HEK293 (cell line): ENCODE data around the gene NFIC.
A peak's percentile ranks its signal among the peaks of the same experiment; 100 is the strongest.

Source experiments
- CTCF ChIA-PET: fragments of 350-600 bp; formaldehyde crosslinking; extraction: SDS; loops from one replicate; lab custom pipeline; 2021; ENCODE audit warnings: antibody characterized with exemption; lab: Yijun Ruan, JAX
- POLR2A ChIA-PET: fragments of 300-600 bp; formaldehyde crosslinking; extraction: SDS; loops from one replicate; lab custom pipeline; 2020; ENCODE audit warnings: antibody characterized with exemption, inconsistent platforms; lab: Yijun Ruan, JAX
- H3K27ac ChIP-seq: fragments of 200-500 bp; sonication (Bioruptor generic); 2 replicates; pipeline ENCODE4 v1.5.1; 2014; ENCODE audit warnings: low read depth, low read length, control low read depth, inconsistent platforms; ENCODE audit errors: extremely low read depth
- H3K36me3 ChIP-seq, 2 experiments: fragments of 200-500 bp in 1 of 2; sonication (Bioruptor generic) in 1 of 2; 1 replicate in 1 of 2; 2 replicates in 1 of 2; pipeline ENCODE4 v1.5.1; 2014 to 2017; ENCODE audit warnings: inconsistent platforms in 2 of 2, low read length in 2 of 2; ENCODE audit not compliant: control insufficient read depth in 2 of 2, insufficient read depth in 1 of 2
- H3K4me1 ChIP-seq: fragments of 200-500 bp; sonication (Bioruptor generic); 2 replicates; pipeline ENCODE4 v1.5.1; 2014; ENCODE audit warnings: mild to moderate bottlenecking, low read length, inconsistent platforms; ENCODE audit not compliant: control insufficient read depth, insufficient read depth
- H3K4me3 ChIP-seq: 2 replicates; pipeline ENCODE4 v1.5.1; 2011; ENCODE audit warnings: low read depth, mild to moderate bottlenecking, control low read depth, low read length, moderate library complexity
- H3K9me3 ChIP-seq: fragments of 200-500 bp; sonication (Bioruptor generic); 2 replicates; pipeline ENCODE4 v1.5.1; 2014; ENCODE audit warnings: low read depth, low read length, inconsistent platforms; ENCODE audit not compliant: control insufficient read depth, insufficient read depth
- BCL11B ChIP-seq: fragments of 450-650 bp; formaldehyde crosslinking; IDR thresholded peaks from 2 replicates; pipeline ENCODE4 v1.5.1; 2016; ENCODE audit warnings: low read depth, missing biosample characterization, missing genetic modification characterization
- EGR2 ChIP-seq: fragments of 450-650 bp; formaldehyde crosslinking; IDR thresholded peaks from 2 replicates; pipeline ENCODE4 v1.5.1; 2016; ENCODE audit warnings: low read depth, missing biosample characterization, missing genetic modification characterization
- GLIS2 ChIP-seq: fragments of 450-650 bp; formaldehyde crosslinking; IDR thresholded peaks from 2 replicates; pipeline ENCODE4 v1.5.1; 2016; ENCODE audit warnings: missing biosample characterization, missing genetic modification characterization
- HOXC10 ChIP-seq: sonication (generic); formaldehyde crosslinking; IDR thresholded peaks from 2 replicates; pipeline ENCODE4 v1.8.1; 2023; ENCODE audit warnings: mild to moderate bottlenecking, missing genetic modification reagents
- KLF1 ChIP-seq: fragments of 450-650 bp; formaldehyde crosslinking; IDR thresholded peaks from 2 replicates; pipeline ENCODE4 v1.5.1; 2016; ENCODE audit warnings: missing biosample characterization, missing genetic modification characterization
- KLF17 ChIP-seq: fragments of 450-650 bp; formaldehyde crosslinking; IDR thresholded peaks from 2 replicates; pipeline ENCODE4 v1.5.1; 2016; ENCODE audit warnings: missing biosample characterization, missing genetic modification characterization
- KLF7 ChIP-seq: fragments of 450-650 bp; formaldehyde crosslinking; IDR thresholded peaks from 2 replicates; pipeline ENCODE4 v1.5.1; 2016; ENCODE audit warnings: missing biosample characterization, missing genetic modification characterization, borderline replicate concordance
- KLF9 ChIP-seq: fragments of 450-650 bp; formaldehyde crosslinking; IDR thresholded peaks from 2 replicates; pipeline ENCODE4 v1.5.1; 2016; ENCODE audit warnings: missing biosample characterization, missing genetic modification characterization, low read depth
- PATZ1 ChIP-seq: fragments of 450-650 bp; formaldehyde crosslinking; IDR thresholded peaks from 2 replicates; pipeline ENCODE4 v1.5.1; 2016; ENCODE audit warnings: missing biosample characterization, missing genetic modification characterization
- ZBTB10 ChIP-seq: fragments of 450-650 bp; formaldehyde crosslinking; IDR thresholded peaks from 2 replicates; pipeline ENCODE4 v1.5.1; 2016; ENCODE audit warnings: missing biosample characterization, missing genetic modification characterization
- ZBTB11 ChIP-seq: fragments of 450-650 bp; formaldehyde crosslinking; conservative IDR thresholded peaks from 2 replicates; pipeline ENCODE4 v1.5.1; 2016; ENCODE audit warnings: low read depth, missing biosample characterization, missing genetic modification characterization
- ZBTB48 ChIP-seq: fragments of 450-650 bp; formaldehyde crosslinking; IDR thresholded peaks from 2 replicates; pipeline ENCODE4 v1.5.1; 2016; ENCODE audit warnings: missing biosample characterization, missing genetic modification characterization
- ZBTB6 ChIP-seq: fragments of 450-650 bp; formaldehyde crosslinking; IDR thresholded peaks from 2 replicates; pipeline ENCODE4 v1.5.1; 2017; ENCODE audit warnings: missing biosample characterization, missing genetic modification characterization
- ZBTB7A ChIP-seq: fragments of 450-650 bp; formaldehyde crosslinking; IDR thresholded peaks from 2 replicates; pipeline ENCODE4 v1.5.1; 2016; ENCODE audit warnings: low read depth, missing biosample characterization, missing genetic modification characterization
- ZBTB8A ChIP-seq: fragments of 450-650 bp; formaldehyde crosslinking; IDR thresholded peaks from 2 replicates; pipeline ENCODE4 v1.5.1; 2016; ENCODE audit warnings: missing biosample characterization, missing genetic modification characterization
- ZFHX2 ChIP-seq: fragments of 450-650 bp; formaldehyde crosslinking; conservative IDR thresholded peaks from 2 replicates; pipeline ENCODE4 v1.5.1; 2016; ENCODE audit warnings: missing biosample characterization, missing genetic modification characterization
- ZNF2 ChIP-seq: fragments of 450-650 bp; formaldehyde crosslinking; IDR thresholded peaks from 2 replicates; pipeline ENCODE4 v1.5.1; 2016; ENCODE audit warnings: missing biosample characterization, missing genetic modification characterization
- ZNF324 ChIP-seq: fragments of 450-650 bp; formaldehyde crosslinking; IDR thresholded peaks from 2 replicates; pipeline ENCODE4 v1.5.1; 2016; ENCODE audit warnings: missing biosample characterization, missing genetic modification characterization
- ZNF335 ChIP-seq: fragments of 450-650 bp; formaldehyde crosslinking; conservative IDR thresholded peaks from 2 replicates; pipeline ENCODE4 v1.5.1; 2016; ENCODE audit warnings: missing biosample characterization, missing genetic modification characterization
- ZNF426 ChIP-seq: fragments of 450-650 bp; formaldehyde crosslinking; IDR thresholded peaks from 2 replicates; pipeline ENCODE4 v1.5.1; 2017; ENCODE audit warnings: missing biosample characterization, missing genetic modification characterization, mild to moderate bottlenecking, inconsistent platforms, moderate library complexity
- ZNF510 ChIP-seq: fragments of 450-650 bp; formaldehyde crosslinking; IDR thresholded peaks from 2 replicates; pipeline ENCODE4 v1.5.1; 2018; ENCODE audit warnings: mild to moderate bottlenecking, missing genetic modification characterization, missing biosample characterization; ENCODE audit not compliant: insufficient replicate concordance
- ZNF664 ChIP-seq: fragments of 450-650 bp; formaldehyde crosslinking; IDR thresholded peaks from 2 replicates; pipeline ENCODE4 v1.5.1; 2016; ENCODE audit warnings: missing biosample characterization, missing genetic modification characterization
- ZSCAN30 ChIP-seq: fragments of 450-650 bp; IDR thresholded peaks from 2 replicates; pipeline ENCODE4 v1.5.1; 2018; ENCODE audit warnings: missing biosample characterization, mild to moderate bottlenecking, missing genetic modification characterization, moderate library complexity

Gene NFIC

GRCh38 chr19:3365093-3365835, 1.1 kb upstream of the NFIC start (continued):
- TF ChIP-seq ZFHX2 (tag by site-specific recombination) (peak; percentile 31; the same call in 1 of the 2 replicates), ZNF426 (no peak), ZNF664 (tag by site-specific recombination) (no peak)

- ChIA-PET CTCF (no interaction called here), POLR2A (interaction anchor here (0.6 kb wide), 1 partner anchor 10 kb away, joined by 4 read pairs; no protein-coding TSS in a partner anchor)
- H3K9me3 ChIP-seq = no peaks in the 10 kb centered on the region
- H3K36me3 ChIP-seq = peaks cover 0 to 3% of the 10 kb centered on the region in 2 experiments; a peak in 1 of 3 replicates
- H3K27ac ChIP-seq = peak overlapping the region; percentile 56; the same call in 1 of the 2 replicates
- H3K4me1 ChIP-seq = no peaks in the 10 kb centered on the region; the same call in 1 of the 2 replicates
- H3K4me3 ChIP-seq = peak overlapping the region; percentile 54
- TF ChIP-seq ZNF335 (tag by site-specific recombination) (peak; percentile 77), PATZ1 (tag by site-specific recombination) (peak; percentile 95), ZBTB48 (peak; percentile 43; the same call in 1 of the 2 replicates), KLF7 (tag by site-specific recombination) (no peak), ZNF2 (tag by site-specific recombination) (peak; percentile 47; the same call in 1 of the 2 replicates), ZBTB8A (tag by site-specific recombination) (peak; percentile 51; the same call in 1 of the 2 replicates), KLF9 (tag by site-specific recombination) (peak; percentile 58), ZNF324 (tag by site-specific recombination) (peak; percentile 31; the same call in 1 of the 2 replicates), GLIS2 (tag by site-specific recombination) (peak; percentile 93), ZSCAN30 (tag by site-specific recombination) (0 out of 2 replicates have a peak, but pooled peaks have one; percentile 37), ZBTB7A (tag by site-specific recombination) (peak; percentile 37; the same call in 1 of the 2 replicates), ZBTB11 (tag by site-specific recombination) (peak; percentile 33; the same call in 1 of the 2 replicates), KLF1 (tag by site-specific recombination) (peak; percentile 9; the same call in 1 of the 2 replicates), ZBTB6 (tag by site-specific recombination) (peak; percentile 76; the same call in 1 of the 2 replicates), HOXC10 (CRISPR knock-in tag) (no peak), BCL11B (0 out of 2 replicates have a peak, but pooled peaks have one; percentile 56), EGR2 (tag by site-specific recombination) (0 out of 2 replicates have a peak, but pooled peaks have one; percentile 46), KLF17 (tag by site-specific recombination) (peak; percentile 76), ZNF510 (no peak), ZBTB10 (tag by site-specific recombination) (peak; percentile 97)
These were observed 607 bp downstream of the NFIC start for GRCh38 chr19:3366753-3367627.
